ENCODE results near the gene LRTM2.
"Not testable (repeated sequence)": the region's sequence is repeated elsewhere in the genome, so short reads cannot be mapped to it uniquely, and the experiment has no call there.

Gene LRTM2

DNA sequence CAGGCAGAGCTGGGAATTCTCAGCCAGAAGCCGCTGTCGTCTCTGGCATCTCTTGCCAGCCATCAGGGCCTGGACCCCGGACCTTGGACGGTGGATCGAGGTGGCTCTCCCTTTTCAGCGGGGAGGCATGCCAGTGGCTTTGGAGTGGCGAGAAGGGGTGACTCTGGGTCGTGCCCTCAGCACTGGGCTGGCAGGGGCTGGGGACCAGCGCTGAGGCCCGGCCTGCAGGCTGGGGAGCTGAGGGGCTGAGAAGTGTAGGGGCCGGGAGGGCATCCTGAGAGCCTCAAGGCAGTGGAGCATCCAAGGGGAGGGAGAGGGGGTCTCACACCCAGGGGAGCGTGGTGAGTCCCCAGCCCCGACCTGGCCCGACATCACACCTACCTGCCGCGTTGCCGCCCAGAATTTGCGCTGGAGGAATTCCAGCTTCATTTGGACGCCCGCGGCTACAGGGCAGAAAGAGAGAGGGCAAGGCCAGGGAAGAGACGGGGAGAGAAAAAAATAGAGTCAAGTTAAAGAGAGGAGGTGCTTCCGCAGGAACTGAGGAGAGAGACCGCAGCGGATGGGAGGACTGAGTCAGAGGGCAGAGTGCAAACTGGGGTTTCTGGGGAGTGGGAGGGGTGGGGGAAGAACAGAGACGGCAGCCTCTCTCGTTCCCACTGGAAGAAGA, 9.0 kb upstream of the LRTM2 start:
- DNase-seq (ENCODE audit: low read depth in 3 of 3), result peak in 2 of 3 experiments; percentile 30 to 35

DNA sequence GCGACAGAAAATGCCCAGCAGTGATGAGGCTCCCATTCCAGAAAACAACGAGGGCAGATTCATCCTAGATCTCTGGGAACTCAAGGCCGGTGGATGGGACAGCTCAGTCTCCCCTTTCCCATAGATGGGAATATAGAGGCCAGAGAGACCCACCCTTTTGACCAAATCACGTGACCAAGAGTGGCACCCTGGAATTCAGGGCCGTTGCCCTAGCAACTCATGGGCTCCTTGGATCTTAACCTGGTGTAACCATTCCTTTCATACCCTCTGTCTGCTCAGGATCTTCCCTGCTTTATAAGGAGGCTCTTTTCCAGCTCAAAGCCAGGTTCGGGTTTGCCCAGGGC, 8.4 kb upstream of the LRTM2 start:
- no peak for DNase-seq (ENCODE audit: low read depth in 3 of 3)

DNA sequence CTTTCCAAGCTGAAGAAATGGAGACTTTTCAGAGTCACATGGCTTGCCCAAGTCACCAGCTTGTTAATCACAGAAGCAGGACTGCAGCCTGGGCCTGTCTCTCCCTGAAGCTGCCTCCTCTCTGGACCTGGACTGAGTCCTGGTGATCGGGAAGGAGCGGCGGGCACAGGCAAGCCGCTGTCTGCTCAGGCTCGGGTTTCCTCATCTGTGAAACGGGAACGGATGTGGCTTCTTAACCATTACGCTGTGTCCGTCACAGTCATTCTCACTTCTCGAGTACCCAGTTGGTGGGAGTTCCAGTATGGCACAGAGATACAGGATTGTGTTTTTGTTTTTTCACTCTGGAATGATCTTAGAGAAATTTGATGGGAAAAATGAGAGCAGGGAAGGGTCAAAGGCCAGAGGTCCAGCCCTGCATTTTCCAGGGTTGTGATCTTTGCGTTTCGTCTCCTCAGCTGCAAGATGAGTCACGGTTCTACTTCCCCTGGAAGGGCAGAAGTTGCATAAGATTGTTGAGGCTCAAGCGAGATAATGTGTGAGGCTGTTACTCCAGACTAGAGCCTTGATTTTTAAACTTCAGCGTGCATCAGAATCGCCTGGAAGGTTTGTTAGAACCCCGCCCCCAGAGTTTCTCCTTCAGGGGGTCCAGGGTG, 7.6 kb upstream of the LRTM2 start:
- DNase-seq (ENCODE audit: low read depth in 3 of 3), result no peak

DNA sequence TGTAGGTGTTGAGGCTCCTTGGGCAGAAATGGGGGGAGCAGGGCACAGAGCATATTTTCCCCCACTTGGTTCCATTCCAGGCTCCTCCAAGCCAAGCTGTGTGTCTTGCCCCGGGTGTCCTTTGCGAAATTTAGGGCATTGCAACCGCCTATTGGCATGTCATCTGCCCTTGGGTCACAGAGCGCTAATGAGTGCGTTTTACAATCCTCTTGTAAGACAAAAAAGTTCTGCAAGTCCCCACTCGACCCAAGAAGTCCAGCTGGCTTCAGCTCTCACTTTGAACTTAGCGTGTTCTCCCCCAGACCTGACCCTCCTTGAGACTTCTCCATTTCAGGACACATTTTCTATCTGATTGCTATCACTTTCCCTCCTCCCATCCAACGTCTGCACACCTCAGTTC, 6.1 kb upstream of the LRTM2 start:
- DNase-seq (ENCODE audit: low read depth in 3 of 3), result no peak

DNA sequence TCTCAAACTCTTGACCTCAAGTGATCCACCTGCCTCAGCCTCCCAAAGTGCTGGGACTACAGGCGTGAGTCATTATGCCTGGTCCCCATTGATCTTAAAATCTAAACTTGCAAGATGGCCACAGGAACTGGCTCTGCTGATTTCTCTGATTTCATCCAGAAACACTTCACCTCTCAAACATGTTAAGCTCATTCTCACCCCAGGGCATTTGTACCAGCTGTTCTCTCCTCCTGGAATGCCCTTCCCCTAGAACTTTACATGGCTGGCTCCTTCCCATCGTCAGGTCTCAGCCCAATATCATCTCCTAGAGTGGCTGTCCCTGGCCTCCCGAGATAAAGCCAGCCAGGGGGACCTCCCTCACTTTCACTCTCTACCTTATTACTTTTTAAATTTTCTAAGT, 5.3 kb upstream of the LRTM2 start:
- DNase-seq (ENCODE audit: low read depth in 3 of 3), result no peak

DNA sequence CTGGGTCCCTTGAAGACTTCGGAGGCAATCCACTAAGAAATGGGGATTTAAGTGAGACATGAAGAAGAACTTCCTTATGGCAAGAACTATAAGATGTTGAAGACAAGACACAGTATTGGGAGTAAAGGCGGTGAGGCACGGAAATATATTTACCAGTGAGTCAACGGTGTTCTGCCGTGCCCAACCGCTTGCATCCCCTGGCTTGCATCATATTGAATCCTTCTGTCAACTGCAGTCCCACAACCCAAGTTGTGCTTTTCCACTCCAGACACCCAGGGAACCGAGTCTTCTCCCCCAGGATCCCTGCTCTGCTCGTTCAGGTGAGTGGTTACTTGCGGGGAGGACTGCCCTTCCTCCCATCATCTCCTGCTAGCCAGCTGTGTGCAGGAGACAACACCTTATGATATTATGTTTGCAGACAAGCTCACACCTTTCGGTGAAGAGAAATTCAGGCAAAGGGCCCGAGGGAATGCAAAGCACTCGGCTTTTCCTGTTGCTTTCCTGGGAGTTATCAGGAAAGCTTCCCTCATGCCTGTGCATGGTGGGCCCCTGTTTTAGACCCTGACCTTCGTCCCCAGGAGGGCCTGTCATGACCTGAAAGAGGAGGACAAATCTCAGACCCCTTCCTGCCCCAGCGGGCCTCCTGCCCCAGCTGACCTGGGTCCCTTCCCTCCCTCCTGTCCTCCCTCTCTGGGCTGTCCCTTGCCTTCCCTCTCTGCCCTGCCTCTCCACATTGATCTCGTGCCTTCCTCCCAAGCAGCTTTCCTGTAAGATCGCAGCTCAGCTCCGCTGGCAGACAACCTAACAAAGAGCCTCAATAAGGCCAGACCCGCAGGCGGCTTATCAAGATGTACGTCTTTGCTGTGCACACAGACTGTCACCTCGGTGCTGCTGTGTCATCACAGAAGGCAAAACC, 4.3 kb upstream of the LRTM2 start:
- DNase-seq (ENCODE audit: low read depth in 3 of 3), result no peak

DNA sequence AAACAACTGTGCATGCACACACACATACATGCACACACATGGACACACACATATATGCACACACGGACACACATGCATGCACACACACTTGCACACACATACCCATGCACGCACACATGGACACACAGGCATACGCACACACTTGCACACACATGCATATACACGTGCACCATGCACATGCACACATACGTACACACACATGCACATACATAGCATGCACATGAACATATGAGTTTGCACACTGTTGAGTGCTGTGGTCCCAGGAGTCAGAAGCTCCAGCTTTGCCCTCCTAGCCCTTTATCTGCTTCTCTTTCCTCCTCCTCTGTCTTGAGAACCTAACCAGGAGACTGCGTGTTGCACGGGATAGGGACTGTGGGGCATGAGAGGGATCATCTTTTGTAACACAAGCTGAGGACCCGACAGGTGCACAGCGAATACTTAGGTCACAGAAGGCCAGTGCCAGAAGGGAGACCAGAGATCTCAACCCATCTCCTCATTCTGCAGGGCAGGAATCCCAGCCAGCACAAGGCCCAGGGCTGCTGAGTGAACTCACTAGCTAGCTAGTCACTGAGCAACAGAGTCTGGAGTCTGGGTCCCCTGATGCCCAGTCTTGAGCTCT, 3.5 kb upstream of the LRTM2 start:
- DNase-seq (ENCODE audit: low read depth in 3 of 3), result no peak

DNA sequence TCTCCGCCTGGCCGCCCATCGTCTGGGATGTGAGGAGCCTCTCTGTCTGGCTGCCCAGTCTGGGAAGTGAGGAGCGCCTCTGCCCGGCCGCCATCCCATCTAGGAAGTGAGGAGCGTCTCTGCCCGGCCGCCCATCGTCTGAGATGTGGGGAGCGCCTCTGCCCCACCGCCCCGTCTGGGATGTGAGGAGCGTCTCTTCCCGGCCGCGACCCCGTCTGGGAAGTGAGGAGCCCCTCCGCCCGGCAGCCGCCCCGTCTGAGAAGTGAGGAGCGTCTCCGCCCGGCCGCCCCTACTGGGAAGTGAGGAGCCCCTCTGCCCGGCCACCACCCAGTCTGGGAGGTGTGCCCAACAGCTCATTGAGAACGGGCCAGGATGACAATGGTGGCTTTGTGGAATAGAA, 2.4 kb upstream of the LRTM2 start:
- not testable (repeated sequence) for DNase-seq (ENCODE audit: low read depth in 3 of 3)

DNA sequence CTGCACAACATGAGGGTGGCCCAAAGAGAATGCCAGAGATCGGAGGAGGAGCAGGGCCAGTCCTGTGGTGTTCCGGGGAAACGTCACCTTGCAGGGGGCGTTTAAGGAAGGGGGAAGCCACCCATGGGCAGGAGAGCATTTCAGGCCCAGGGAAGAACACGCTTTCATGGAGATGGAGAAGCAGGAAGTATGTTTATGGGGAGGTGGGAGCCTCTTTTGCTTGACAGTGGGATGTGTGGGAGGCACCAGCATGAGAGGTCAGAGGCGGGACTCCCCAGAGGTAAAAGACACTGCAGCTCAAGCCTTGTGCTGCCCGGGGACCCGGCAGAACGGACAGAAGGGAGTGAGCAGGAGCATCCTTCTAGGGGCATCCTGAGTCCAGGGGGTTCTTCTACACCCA, 1.3 kb upstream of the LRTM2 start:
- DNase-seq (ENCODE audit: low read depth in 3 of 3), result no peak

DNA sequence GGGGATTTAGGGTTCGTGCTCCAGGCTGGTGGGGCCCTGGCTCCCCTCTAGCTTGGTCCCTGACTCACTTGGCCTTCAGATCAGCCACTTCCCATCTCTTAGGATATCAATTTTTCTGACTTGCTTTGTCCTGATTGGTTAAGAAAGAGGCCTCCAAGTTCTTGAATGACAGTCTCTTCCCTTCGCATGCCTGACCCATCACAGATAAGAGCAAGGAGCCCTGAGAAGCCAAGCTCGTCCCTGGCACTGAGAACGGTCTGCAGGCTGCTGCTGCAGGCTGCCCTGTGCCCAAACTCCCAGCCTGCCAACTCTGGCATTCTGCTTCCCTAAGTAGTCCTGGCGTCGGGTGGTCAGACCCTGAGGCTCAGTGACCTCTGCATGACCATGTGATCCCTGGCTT, 794 bp upstream of the LRTM2 start:
- no peak for DNase-seq (ENCODE audit: low read depth in 3 of 3)

DNA sequence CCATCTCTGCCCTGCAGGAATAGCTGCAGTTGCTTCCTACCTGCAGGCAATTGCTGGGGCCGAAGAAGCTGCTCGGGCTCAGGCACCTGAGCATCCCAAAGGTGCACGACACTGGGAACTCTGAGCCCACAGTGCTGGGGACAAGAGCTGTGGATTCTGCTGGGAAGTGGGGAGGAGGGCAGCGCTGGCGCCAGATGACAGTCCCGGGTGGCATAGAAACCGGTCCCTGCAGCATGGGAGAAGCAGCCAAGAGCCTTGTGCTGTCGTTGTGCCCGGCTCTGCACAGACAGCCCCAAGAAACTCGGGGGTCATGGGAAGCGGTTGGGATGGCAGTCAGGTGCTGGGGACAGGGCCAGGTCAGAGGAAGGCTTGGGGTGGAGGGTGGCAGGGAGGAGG, 529 bp downstream of the LRTM2 start:
- no peak for DNase-seq (ENCODE audit: low read depth in 3 of 3)

DNA sequence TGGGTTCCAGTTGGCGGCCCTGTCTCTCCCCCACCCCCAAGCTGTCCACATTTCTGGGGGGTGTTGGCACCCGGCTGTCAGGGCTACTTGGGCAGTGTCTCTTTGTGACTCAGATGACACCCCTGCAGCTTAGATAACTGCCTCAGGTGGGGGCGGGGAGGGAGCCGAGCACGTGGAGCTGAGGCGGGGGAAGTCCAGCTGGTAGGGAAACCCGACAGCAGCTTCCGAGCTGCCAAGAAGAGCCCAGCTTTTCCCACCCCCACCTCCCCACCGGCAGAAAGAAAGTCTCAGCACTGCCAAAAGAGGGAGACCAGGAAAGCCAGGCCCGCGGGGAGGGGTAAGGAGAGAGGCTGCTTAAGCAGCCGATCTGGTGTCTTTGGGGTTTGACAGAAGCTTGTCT, 1.4 kb downstream of the LRTM2 start:
- no peak for DNase-seq (ENCODE audit: low read depth in 3 of 3)

DNA sequence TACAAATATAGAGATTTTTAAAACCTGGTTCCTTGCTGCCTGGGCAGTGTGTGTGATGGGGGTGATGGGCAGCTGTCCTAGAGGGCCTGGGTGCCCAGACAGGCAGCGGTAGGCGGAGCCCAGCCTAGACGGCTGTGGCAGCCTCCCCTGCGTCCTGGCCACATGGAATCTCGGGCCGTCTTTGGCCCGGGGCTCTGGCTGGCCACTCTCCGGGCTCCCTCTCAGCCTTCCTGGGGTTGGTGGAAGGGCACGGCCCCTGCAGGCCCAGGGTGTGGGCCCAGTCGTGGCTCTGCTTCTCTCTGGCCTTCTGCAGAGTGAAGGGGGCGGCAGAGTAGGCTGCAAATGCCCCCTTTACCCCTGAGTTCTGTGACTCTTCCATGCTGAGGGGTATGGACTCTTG, 2.3 kb downstream of the LRTM2 start:
- no peak for DNase-seq (ENCODE audit: low read depth in 3 of 3)

DNA sequence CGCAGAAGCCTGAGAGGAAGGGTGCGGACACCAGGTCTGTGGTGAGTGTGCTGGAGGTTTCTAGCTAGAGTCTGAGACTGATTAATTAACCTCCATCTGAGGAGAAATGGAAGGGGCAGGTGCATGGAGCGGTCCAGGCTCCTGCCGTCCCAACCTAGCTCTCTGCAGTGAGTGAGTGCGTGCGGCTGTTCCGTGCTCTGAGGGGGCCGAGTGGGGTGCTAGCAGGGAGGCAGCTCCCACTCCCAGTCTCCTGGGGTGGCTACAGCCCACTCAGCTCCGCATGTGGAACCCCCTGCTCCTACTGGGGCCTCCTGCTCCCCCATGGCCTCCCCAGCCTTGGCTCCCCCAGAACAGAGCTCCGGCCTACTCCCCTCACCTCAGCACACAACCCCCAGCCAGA, 2.9 kb downstream of the LRTM2 start:
- no peak for DNase-seq (ENCODE audit: low read depth in 3 of 3)

DNA sequence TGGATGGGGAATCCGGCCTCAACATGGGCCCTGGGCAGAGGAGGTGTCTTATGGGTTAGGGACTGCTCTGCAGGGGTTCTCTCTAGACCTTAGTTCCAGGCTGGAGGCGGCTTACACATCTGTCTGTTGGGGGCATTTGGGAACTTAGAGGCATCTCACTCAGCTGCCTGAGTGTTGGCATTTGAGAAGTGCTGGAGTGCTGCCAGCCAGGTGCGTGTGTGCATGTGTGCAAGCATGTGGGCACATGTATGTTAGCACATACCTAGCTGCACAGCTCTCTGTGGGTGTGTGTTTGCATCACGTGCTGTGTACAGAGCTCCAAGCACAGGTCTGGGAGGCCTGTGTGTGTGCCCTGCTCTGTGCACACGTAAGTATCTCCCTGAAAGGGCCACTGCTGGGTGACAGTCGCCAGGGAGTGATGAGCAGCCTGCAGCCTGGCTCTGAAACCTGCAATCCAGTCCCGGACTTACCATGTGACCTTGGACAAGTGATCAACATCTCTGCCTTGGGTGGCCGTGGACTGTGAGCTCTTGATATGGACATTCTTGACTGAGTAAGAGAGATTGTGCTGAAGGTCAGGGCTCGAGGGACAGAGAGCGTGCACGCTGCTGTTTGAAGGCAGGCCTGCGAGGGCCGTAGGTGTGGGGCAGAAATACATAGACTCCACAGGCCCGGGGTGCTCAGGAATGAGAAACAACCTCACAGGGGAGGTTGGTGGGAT, 5.2 kb downstream of the LRTM2 start:
- no peak for DNase-seq (ENCODE audit: low read depth in 3 of 3)

DNA sequence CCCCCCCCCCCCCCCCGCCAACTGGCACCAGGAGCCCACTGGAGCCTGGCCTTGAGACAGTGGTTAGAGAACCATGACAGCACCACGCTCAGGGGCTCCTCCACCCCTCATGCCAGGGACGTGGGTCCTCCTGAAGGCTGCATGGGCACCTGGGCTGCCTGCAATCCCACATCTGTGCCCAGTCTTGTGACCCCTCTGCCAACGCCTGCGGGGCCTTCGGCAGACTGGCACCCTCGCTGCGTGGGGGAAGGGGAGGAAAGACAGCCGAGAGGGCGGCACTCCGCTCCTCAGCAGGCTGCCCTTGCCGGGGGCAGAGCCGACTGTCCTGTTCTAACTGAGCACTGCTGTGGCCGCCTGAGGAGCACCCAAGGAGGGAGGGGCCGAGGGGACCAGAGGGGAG, 6.0 kb downstream of the LRTM2 start:
- DNase-seq (ENCODE audit: low read depth in 3 of 3), result no peak

DNA sequence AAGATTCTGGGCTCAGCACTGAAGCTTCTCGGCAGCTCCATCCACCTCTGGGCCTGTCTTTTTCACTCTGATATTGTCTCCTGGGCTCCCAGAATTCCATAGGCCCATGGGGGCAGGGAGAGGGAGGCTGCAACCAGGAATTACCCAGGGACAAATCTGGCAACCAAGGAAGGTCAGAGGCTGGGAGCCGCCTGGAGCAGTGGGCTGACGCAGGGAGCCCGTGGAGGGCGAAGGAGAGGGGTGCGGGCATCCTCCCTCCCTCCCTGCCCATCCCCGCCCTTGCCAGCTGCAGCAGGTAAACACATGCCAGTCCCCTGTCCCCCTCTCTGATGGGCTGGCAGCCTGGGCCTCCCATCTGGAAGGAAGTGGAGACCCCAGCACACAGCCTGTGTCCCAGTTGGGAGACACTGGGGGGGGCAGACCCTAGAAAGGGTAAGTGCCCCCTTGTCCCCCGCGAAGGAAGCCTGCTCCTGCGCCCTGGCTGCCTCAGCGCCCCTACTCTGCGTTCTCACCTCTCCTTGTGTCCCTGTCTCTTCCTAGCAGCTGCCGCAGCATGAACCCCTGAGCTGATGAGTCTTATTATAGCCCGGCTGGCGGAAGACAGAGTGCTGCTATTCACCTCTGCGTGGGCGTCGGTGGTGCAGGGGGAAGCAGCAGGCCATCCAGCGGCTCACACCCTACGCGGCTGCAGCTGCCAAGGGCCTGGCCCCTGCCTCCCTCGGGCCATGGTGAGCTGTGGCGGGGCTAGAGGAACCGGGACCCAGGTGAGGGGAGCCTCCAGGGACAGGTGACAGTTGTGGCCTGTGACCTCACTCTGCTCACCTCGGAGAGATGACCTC, 6.7 kb downstream of the LRTM2 start:
- DNase-seq (ENCODE audit: low read depth in 3 of 3), result no peak

DNA sequence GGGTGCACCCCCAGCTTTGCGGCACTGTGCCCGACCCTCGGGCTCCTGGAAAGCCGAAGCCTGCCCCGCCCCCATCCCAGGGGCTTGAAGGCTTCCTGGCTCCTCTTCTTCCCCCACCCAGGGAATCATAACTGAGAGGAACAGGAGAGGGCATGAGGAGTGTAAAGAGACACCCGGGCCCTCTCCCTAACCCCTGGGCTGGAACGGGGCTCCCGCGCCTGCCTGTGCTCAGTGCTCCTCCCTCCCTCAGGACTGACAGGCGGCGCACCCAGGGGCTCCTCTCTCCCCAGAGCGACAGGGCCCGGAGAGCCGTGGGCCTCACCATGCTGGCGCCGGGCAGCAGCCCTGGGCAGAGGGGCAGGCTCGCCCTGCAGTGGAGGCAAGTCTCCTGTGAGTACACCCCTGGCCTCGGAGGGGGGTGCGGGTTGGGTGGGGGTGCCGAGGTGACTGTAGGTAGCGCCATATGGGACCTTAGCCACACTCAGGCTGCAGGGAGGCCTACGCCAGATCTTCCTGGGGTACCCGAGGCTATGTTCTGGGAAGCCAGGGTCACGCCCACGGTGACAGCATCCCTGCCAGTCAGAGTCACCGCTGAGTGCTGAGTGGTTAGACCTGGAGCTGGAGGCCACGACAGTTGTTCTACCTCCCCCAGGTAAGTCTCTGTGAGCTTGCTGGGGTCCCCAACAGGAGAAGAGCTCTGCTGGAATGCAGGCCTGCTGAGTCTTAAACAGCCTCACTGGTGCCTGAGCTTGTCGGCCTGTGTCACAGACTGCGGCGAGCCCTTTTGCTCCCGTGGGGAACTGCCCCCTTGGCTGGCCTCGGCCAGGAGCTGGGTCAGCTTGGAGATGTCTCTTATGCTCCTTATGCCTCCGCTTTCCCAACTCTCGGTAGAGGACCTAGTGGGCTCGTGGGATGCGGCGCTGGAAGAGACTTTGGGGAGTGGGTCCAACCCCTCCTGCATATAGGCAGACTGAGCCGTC, 7.8 kb downstream of the LRTM2 start:
- DNase-seq (ENCODE audit: low read depth in 3 of 3), result no peak

DNA sequence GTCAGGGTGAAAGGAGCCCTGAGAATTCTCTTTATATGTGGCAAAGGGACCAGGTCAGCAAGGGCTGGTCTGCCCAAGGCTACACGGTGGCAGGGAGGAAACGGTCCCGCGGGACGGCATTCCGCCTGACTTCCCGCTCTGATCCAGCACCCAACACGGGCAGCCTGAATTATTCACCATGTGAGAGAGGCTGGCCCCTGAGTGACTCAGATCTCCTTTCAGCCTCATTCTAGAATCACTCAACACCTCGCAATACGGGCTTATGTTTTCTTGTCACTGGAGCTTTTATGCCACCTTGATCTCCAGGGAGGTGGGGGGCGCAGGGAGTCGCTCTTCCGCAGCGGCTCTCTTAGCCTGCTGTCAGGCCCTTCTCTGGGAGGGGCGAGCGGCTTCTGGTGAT, 8.5 kb downstream of the LRTM2 start:
- no peak for DNase-seq (ENCODE audit: low read depth in 3 of 3)
